GM23338 (cell line): ENCODE data around the gene DDX59.
"Not testable (repeated sequence)": the region's sequence is repeated elsewhere in the genome, so short reads cannot be mapped to it uniquely, and the experiment has no call there.

Experiments
- CTCF ChIP-seq, 2 experiments: fragments of 200-600 bp in 1 of 2; sonication (generic) in 1 of 2; conservative IDR thresholded peaks; 2 replicates each; pipeline versions ENCODE4 v1.5.1 to v1.6.1; 2016 to 2017; ENCODE audit warnings: antibody characterized with exemption in 2 of 2, low read depth in 2 of 2, mild to moderate bottlenecking in 2 of 2, moderate library complexity in 1 of 2
- EZH2 ChIP-seq: fragments of 200-600 bp; sonication (generic); IDR thresholded peaks from one replicate; pipeline ENCODE4 v1.8.0; 2017; ENCODE audit warnings: antibody characterized with exemption, mild to moderate bottlenecking, low read depth; ENCODE audit not compliant: unreplicated experiment
- EZH2phosphoT487 ChIP-seq: fragments of 200-600 bp; sonication (generic); IDR thresholded peaks from one replicate; pipeline ENCODE4 v1.8.1; 2018; ENCODE audit warnings: antibody characterized with exemption; ENCODE audit not compliant: unreplicated experiment
- POLR2AphosphoS5 ChIP-seq: IDR thresholded peaks from 2 replicates; pipeline ENCODE4 v1.6.1; 2016; ENCODE audit warnings: antibody characterized with exemption, low read depth
- REST ChIP-seq: IDR thresholded peaks from one replicate; pipeline ENCODE4 v1.6.1; 2018; ENCODE audit warnings: antibody characterized with exemption; ENCODE audit not compliant: unreplicated experiment
- STAT1 ChIP-seq: IDR thresholded peaks from one replicate; pipeline ENCODE4 v1.6.1; 2016; ENCODE audit warnings: antibody characterized with exemption; ENCODE audit not compliant: unreplicated experiment
- ZNF331 ChIP-seq: fragments of 250-450 bp; sonication (Bioruptor Pico); IDR thresholded peaks from 2 replicates; pipeline ENCODE4 v1.5.0; 2020; ENCODE audit warnings: low read depth, mild to moderate bottlenecking, moderate library complexity

- not testable (repeated sequence) for TF ChIP-seq CTCF (conservative IDR thresholded peaks at IDR 0.05; ENCODE audit: low read depth in 2 of 2); POLR2AphosphoS5; REST; STAT1; EZH2; EZH2phosphoT487; ZNF331 (CRISPR knock-in tag)
These were observed 39.2 kb downstream of the DDX59 start for GRCh38 chr1:200630515-200630899.
